K562 (cell line): Measurements from ENCODE around the gene EIPR1.

Experiments used
- BRD9 ChIP-seq: fragments of 450-650 bp; IDR thresholded peaks from 2 replicates; pipeline ENCODE4 v1.6.1; 2018; ENCODE audit warnings: low read depth; ENCODE audit not compliant: partially characterized antibody
- CREM ChIP-seq: IDR thresholded peaks from 2 replicates; pipeline ENCODE4 v1.6.1; 2014; ENCODE audit warnings: antibody characterized with exemption, low read depth
- CTCF ChIP-seq, 3 experiments: IDR thresholded peaks in 2 of 3; conservative IDR thresholded peaks in 1 of 3; 2 replicates each; pipeline ENCODE4 v1.5.1; 2011 to 2012; ENCODE audit warnings: low read length in 3 of 3, mild to moderate bottlenecking in 3 of 3, control low read depth in 2 of 3, improper control_type of control experiment in 1 of 3, inconsistent platforms in 1 of 3, low read depth in 1 of 3, mixed read lengths in 1 of 3, moderate library complexity in 1 of 3; ENCODE audit not compliant: insufficient read depth in 2 of 3
- HDAC8 ChIP-seq: fragments of 450-650 bp; IDR thresholded peaks from 2 replicates; pipeline ENCODE4 v1.6.1; 2016; ENCODE audit warnings: mild to moderate bottlenecking, missing genetic modification characterization, moderate library complexity, missing compliant biosample characterization
- HNRNPUL1 ChIP-seq: fragments of 200-400 bp; formaldehyde crosslinking; IDR thresholded peaks from 2 replicates; pipeline ENCODE4 v1.6.1; 2017; ENCODE audit warnings: low read length
- KLF13 ChIP-seq: fragments of 450-650 bp; IDR thresholded peaks from 2 replicates; pipeline ENCODE4 v1.6.1; 2016; ENCODE audit warnings: missing genetic modification characterization, low read depth, mild to moderate bottlenecking, missing compliant biosample characterization, moderate library complexity, borderline replicate concordance
- MAFF ChIP-seq: IDR thresholded peaks from 2 replicates; pipeline ENCODE4 v1.6.1; 2012; ENCODE audit warnings: low read length, improper control_type of control experiment
- MAX ChIP-seq: sonication (generic); formaldehyde crosslinking; IDR thresholded peaks from 2 replicates; pipeline ENCODE4 v1.9.0; 2022; ENCODE audit warnings: mild to moderate bottlenecking, missing genetic modification reagents
- NRF1 ChIP-seq, 2 experiments: fragments of 450-650 bp; IDR thresholded peaks in 1 of 2; conservative IDR thresholded peaks in 1 of 2; 2 replicates each; pipeline ENCODE4 v1.6.1; 2014; ENCODE audit warnings: mild to moderate bottlenecking in 2 of 2
- POLR2AphosphoS2 ChIP-seq: IDR thresholded peaks from 2 replicates; pipeline ENCODE4 v1.6.1; 2012; ENCODE audit warnings: low read length, improper control_type of control experiment
- SLC30A9 ChIP-seq: fragments of 250-450 bp; sonication (Bioruptor Pico); IDR thresholded peaks from 2 replicates; pipeline ENCODE4 v1.8.0; 2022; ENCODE audit warnings: mild to moderate bottlenecking, moderate library complexity
- ZBED1 ChIP-seq: IDR thresholded peaks from 2 replicates; pipeline ENCODE4 v1.6.1; 2014
- ZNF324 ChIP-seq: fragments of 250-450 bp; sonication (Bioruptor Pico); IDR thresholded peaks from 2 replicates; pipeline ENCODE4 v1.4.0; 2020; ENCODE audit warnings: mild to moderate bottlenecking

GRCh38 chr2:3202926-3203325 lies 174.7 kb downstream of the EIPR1 start:
- no peak for TF ChIP-seq ZNF324 (CRISPR knock-in tag)
- no peak for TF ChIP-seq HDAC8 (tag)
- TF ChIP-seq NRF1 (conservative IDR thresholded peaks at IDR 0.05 in 1 of 2, IDR thresholded peaks at IDR 0.05 in 1 of 2), result no peak
- no peak for TF ChIP-seq CTCF (IDR thresholded peaks at IDR 0.05 in 2 of 3, conservative IDR thresholded peaks at IDR 0.05 in 1 of 3; ENCODE audit: insufficient read depth in 2 of 3, low read depth in 1 of 3, low read length in 3 of 3)
- TF ChIP-seq ZBED1, result no peak
- no peak for TF ChIP-seq CREM
- no peak for TF ChIP-seq SLC30A9
- no peak for TF ChIP-seq BRD9
- TF ChIP-seq POLR2AphosphoS2, result no peak
- no peak for TF ChIP-seq MAFF
- no peak for TF ChIP-seq MAX (CRISPR knock-in tag)
- TF ChIP-seq HNRNPUL1, result no peak
- TF ChIP-seq KLF13 (tag), result no peak
